PC-3 (cell line): ENCODE results near the gene UROC1. TPM values are rescaled to one million over a fixed set of nuclear protein-coding genes. Genes with fewer than 3 reads are reported as not detected.

Source experiments
- ATAC-seq: fragments of 200-7000 bp; cut with Tn5 transposase; 2 replicates; pipeline ENCODE4 v1.9.1; 2020; ENCODE audit warnings: mild to moderate bottlenecking, moderate library complexity
- BruUV-seq: library from RNA; stranded (reverse); fragments of 400-500 nt; replicated peaks from 2 replicates; lab custom pipeline; 2021; lab: Mats Ljungman, UMichigan
- CTCF ChIA-PET: fragments of 300-600 bp; sonication (Branson Sonifier 250); formaldehyde crosslinking; loops from one replicate; lab custom pipeline; 2022; ENCODE audit warnings: antibody characterized with exemption; lab: Charles Lee
- POLR2A ChIA-PET: fragments of 300-600 bp; sonication (Branson Sonifier 250); formaldehyde crosslinking; loops from one replicate; lab custom pipeline; 2022; ENCODE audit warnings: antibody characterized with exemption; ENCODE audit not compliant: unreplicated experiment; lab: Charles Lee
- DNase-seq: peaks from one replicate; pipeline ENCODE4 v3.0.0-alpha.2; 2015
- H2AFZ ChIP-seq: fragments of 300-600 bp; sonication (generic); 2 replicates; pipeline ENCODE4 v1.6.0; 2016; ENCODE audit warnings: antibody characterized with exemption, low read length
- H3F3A ChIP-seq: fragments of 300-600 bp; sonication (generic); one replicate; pipeline ENCODE4 v1.6.0; 2017; ENCODE audit warnings: antibody characterized with exemption, low read length, control low read depth, mild to moderate bottlenecking; ENCODE audit not compliant: unreplicated experiment
- H3K27ac ChIP-seq: fragments of 300-600 bp; sonication (generic); 2 replicates; pipeline ENCODE4 v1.5.1; 2016; ENCODE audit warnings: mild to moderate bottlenecking, low read length
- H3K27me3 ChIP-seq: fragments of 300-600 bp; sonication (generic); 2 replicates; pipeline ENCODE4 v1.6.1; 2016; ENCODE audit warnings: low read length, mixed read lengths
- H3K36me3 ChIP-seq: fragments of 300-600 bp; sonication (generic); 2 replicates; pipeline ENCODE4 v1.6.1; 2016; ENCODE audit warnings: low read depth, mixed run types, low read length, mixed read lengths
- H3K4me1 ChIP-seq: fragments of 300-600 bp; sonication (generic); 2 replicates; pipeline ENCODE4 v1.5.1; 2016; ENCODE audit warnings: low read length; ENCODE audit not compliant: insufficient read depth
- H3K4me2 ChIP-seq: fragments of 300-600 bp; sonication (generic); 2 replicates; pipeline ENCODE4 v1.6.0; 2016; ENCODE audit warnings: low read length
- H3K4me3 ChIP-seq: fragments of 300-600 bp; sonication (generic); 2 replicates; pipeline ENCODE4 v1.5.1; 2016; ENCODE audit warnings: mild to moderate bottlenecking, low read length, mixed read lengths
- H3K79me2 ChIP-seq: fragments of 300-600 bp; sonication (generic); 2 replicates; pipeline ENCODE4 v1.6.1; 2017; ENCODE audit warnings: low read length, mixed read lengths
- H3K9ac ChIP-seq: fragments of 300-600 bp; sonication (generic); 2 replicates; pipeline ENCODE4 v1.6.0; 2016; ENCODE audit warnings: mild to moderate bottlenecking, low read length
- H3K9me2 ChIP-seq: fragments of 300-600 bp; sonication (generic); replicated peaks from 2 replicates; pipeline ENCODE4 v1.6.1; 2016; ENCODE audit warnings: mixed run types, low read length, mixed read lengths
- H3K9me3 ChIP-seq: fragments of 300-600 bp; sonication (generic); 2 replicates; pipeline ENCODE4 v1.6.1; 2016; ENCODE audit warnings: low read length, mixed read lengths
- H4K20me1 ChIP-seq: fragments of 300-600 bp; sonication (generic); 2 replicates; pipeline ENCODE4 v1.6.1; 2016; ENCODE audit warnings: low read length, mixed read lengths
- CTCF ChIP-seq: fragments of 300-600 bp; sonication (generic); conservative IDR thresholded peaks from 2 replicates; pipeline ENCODE4 v1.5.1; 2017; ENCODE audit warnings: antibody characterized with exemption, low read depth, mild to moderate bottlenecking, low read length
- EZH2 ChIP-seq: fragments of 300-600 bp; sonication (generic); IDR thresholded peaks from one replicate; pipeline ENCODE4 v1.6.1; 2017; ENCODE audit warnings: antibody characterized with exemption, mild to moderate bottlenecking, low read length; ENCODE audit not compliant: unreplicated experiment
- EZH2phosphoT487 ChIP-seq: fragments of 300-600 bp; sonication (generic); IDR thresholded peaks from 2 replicates; pipeline ENCODE4 v1.6.1; 2018; ENCODE audit warnings: mild to moderate bottlenecking, antibody characterized with exemption, low read length, borderline replicate concordance
- intact Hi-C: fragments of 100-400 bp; cut with micrococcal nuclease; formaldehyde crosslinking; loops from 2 replicates; pipeline ENCODE4 v1.9.0; 2023
- total RNA-seq: library from RNA; depleted of rRNA; stranded (reverse); fragments of >200 nt; gene quantifications from 2 replicates; pipeline ENCODE4 v1.2.3, GENCODE V29; 2014

The UROC1 gene
- total RNA-seq, 1 experiment from 2014 or later = not detected

- H2AFZ ChIP-seq = no peak overlapping the region
- intact Hi-C loops = no loop called here
- ATAC-seq = no peak
- H3K9me3 ChIP-seq = no peaks in the 10 kb centered on the region
- H3F3A ChIP-seq = no peaks in the 10 kb centered on the region
- ChIA-PET CTCF (no interaction called here), POLR2A (no interaction called here)
- no peak overlapping the region for H3K9ac ChIP-seq
- H3K36me3 ChIP-seq = peaks cover 17% of the 10 kb centered on the region
- TF ChIP-seq CTCF = no peak
- no peak for TF ChIP-seq EZH2phosphoT487
- no peak for TF ChIP-seq EZH2
- BruUV-seq = no TSS peak
- H3K27ac ChIP-seq = no peak overlapping the region
- H3K4me1 ChIP-seq = no peaks in the 10 kb centered on the region
- no peaks in the 10 kb centered on the region for H3K9me2 ChIP-seq
- H4K20me1 ChIP-seq = no peaks in the 10 kb centered on the region
- no peaks in the 10 kb centered on the region for H3K27me3 ChIP-seq
- H3K4me3 ChIP-seq = no peak overlapping the region
- no peak for DNase-seq
- no peaks in the 10 kb centered on the region for H3K79me2 ChIP-seq
- no peak overlapping the region for H3K4me2 ChIP-seq
Measured at GRCh38 chr3:126461450-126462070, 56.0 kb downstream of the UROC1 start.

- intact Hi-C loops = no loop called here
- Histone ChIP-seq H3K4me3 (no peak overlapping the region), H3K4me1 (no peaks in the 10 kb centered on the region), H3K79me2 (no peaks in the 10 kb centered on the region), H3F3A (no peaks in the 10 kb centered on the region), H3K9me2 (no peaks in the 10 kb centered on the region), H3K9ac (no peak overlapping the region), H3K36me3 (peaks cover 15% of the 10 kb centered on the region), H3K4me2 (no peak overlapping the region), H3K27me3 (no peaks in the 10 kb centered on the region), H3K27ac (no peak overlapping the region), H4K20me1 (no peaks in the 10 kb centered on the region), H2AFZ (no peak overlapping the region), H3K9me3 (no peaks in the 10 kb centered on the region)
- BruUV-seq = no TSS peak
- ATAC-seq = no peak
- no peak for DNase-seq
- ChIA-PET POLR2A (no interaction called here), CTCF (interaction anchor here (0.6 kb wide), 1 partner anchor 272 kb away, joined by 3 read pairs; no protein-coding TSS in a partner anchor)
- TF ChIP-seq CTCF = no peak
- TF ChIP-seq EZH2 = no peak
- no peak for TF ChIP-seq EZH2phosphoT487
Measured at GRCh38 chr3:126460381-126460780, 57.2 kb downstream of the UROC1 start.

- Histone ChIP-seq H3F3A (no peaks in the 10 kb centered on the region), H3K4me3 (no peak overlapping the region), H3K4me2 (no peak overlapping the region), H3K9me2 (no peaks in the 10 kb centered on the region), H3K27ac (no peak overlapping the region), H4K20me1 (no peaks in the 10 kb centered on the region), H3K9ac (no peak overlapping the region), H3K79me2 (no peaks in the 10 kb centered on the region), H3K9me3 (no peaks in the 10 kb centered on the region), H3K27me3 (no peaks in the 10 kb centered on the region), H3K36me3 (peaks cover 15% of the 10 kb centered on the region), H3K4me1 (no peaks in the 10 kb centered on the region), H2AFZ (no peak overlapping the region)
- ATAC-seq (no peak), DNase-seq (no peak)
- ChIA-PET POLR2A (no interaction called here), CTCF (no interaction called here)
- intact Hi-C loops = no loop called here
- BruUV-seq = no TSS peak
- TF ChIP-seq EZH2 (no peak), CTCF (no peak), EZH2phosphoT487 (no peak)
Measured at GRCh38 chr3:126459763-126460127, 57.8 kb downstream of the UROC1 start.
